ENCODE measurements around the gene KDM4F. TPM values are rescaled to one million over a fixed set of nuclear protein-coding genes. Genes with fewer than 3 reads are reported as not detected.

The KDM4F gene
- total RNA-seq, 1 donor from 2014 or later = not detected

DNA sequence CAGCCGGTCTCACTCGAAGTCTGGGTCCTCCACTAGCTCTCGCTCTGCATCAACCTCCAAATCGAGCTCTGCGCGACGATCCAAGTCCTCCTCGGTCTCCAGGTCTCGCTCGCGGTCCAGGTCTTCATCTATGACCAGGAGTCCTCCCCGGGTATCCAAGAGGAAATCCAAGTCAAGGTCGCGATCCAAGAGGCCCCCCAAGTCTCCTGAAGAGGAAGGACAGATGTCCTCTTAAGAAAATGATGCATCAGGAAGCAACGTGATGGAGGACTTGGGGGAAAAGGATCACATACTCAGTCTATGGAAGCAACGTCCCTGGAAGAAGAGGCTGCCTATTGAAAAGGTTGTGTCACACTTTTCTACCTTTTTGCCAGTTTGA, 18.6 kb downstream of the KDM4F start:
- no peak for TF ChIP-seq CTCF (IDR thresholded peaks at IDR 0.05)
- H3K4me3 Mint-ChIP-seq (ENCODE audit: unreplicated experiment) = peak overlapping the region; percentile 92
- H3K9me3 Mint-ChIP-seq (ENCODE audit: unreplicated experiment) = no peaks in the 10 kb centered on the region
- H3K27ac Mint-ChIP-seq (ENCODE audit: unreplicated experiment) = peak overlapping the region; percentile 95
- DNase-seq (ENCODE audit: extremely low spot score, unreplicated experiment) = no peak
- H3K36me3 Mint-ChIP-seq (ENCODE audit: unreplicated experiment) = peaks cover 17% of the 10 kb centered on the region
- peaks cover 3% of the 10 kb centered on the region for H3K27me3 Mint-ChIP-seq (ENCODE audit: unreplicated experiment)
- H3K4me1 Mint-ChIP-seq (ENCODE audit: unreplicated experiment) = peaks cover 24% of the 10 kb centered on the region

GRCh38 chr11:95068549-95068948, 19.3 kb downstream of the KDM4F start:
- Mint-ChIP-seq H3K4me3 (ENCODE audit: unreplicated experiment) (peak overlapping the region; percentile 92), H3K36me3 (ENCODE audit: unreplicated experiment) (peaks cover 17% of the 10 kb centered on the region), H3K27me3 (ENCODE audit: unreplicated experiment) (no peaks in the 10 kb centered on the region), H3K4me1 (ENCODE audit: unreplicated experiment) (peaks cover 26% of the 10 kb centered on the region), H3K27ac (ENCODE audit: unreplicated experiment) (peak overlapping the region; percentile 95), H3K9me3 (ENCODE audit: unreplicated experiment) (no peaks in the 10 kb centered on the region)
- TF ChIP-seq CTCF (IDR thresholded peaks at IDR 0.05) = no peak
- no peak for DNase-seq (ENCODE audit: extremely low spot score, unreplicated experiment)

- H3K36me3 Mint-ChIP-seq (ENCODE audit: unreplicated experiment) = peaks cover 17% of the 10 kb centered on the region
- no peak overlapping the region for H3K27ac Mint-ChIP-seq (ENCODE audit: unreplicated experiment)
These were observed 21.2 kb downstream of the KDM4F start for GRCh38 chr11:95070471-95070870.

GRCh38 chr11:95072948-95073347, 23.7 kb downstream of the KDM4F start:
- Mint-ChIP-seq H3K4me1 (ENCODE audit: unreplicated experiment) (peaks cover 62% of the 10 kb centered on the region), H3K9me3 (ENCODE audit: unreplicated experiment) (no peaks in the 10 kb centered on the region), H3K27me3 (ENCODE audit: unreplicated experiment) (no peaks in the 10 kb centered on the region), H3K27ac (ENCODE audit: unreplicated experiment) (no peak overlapping the region), H3K4me3 (ENCODE audit: unreplicated experiment) (no peak overlapping the region), H3K36me3 (ENCODE audit: unreplicated experiment) (peaks cover 17% of the 10 kb centered on the region)
- DNase-seq (ENCODE audit: extremely low spot score, unreplicated experiment) = no peak
- no peak for TF ChIP-seq CTCF (IDR thresholded peaks at IDR 0.05)

More at GRCh38 chr11:95070471-95070870, 21.2 kb downstream of the KDM4F start:
- no peaks in the 10 kb centered on the region for H3K27me3 Mint-ChIP-seq (ENCODE audit: unreplicated experiment)
- peaks cover 45% of the 10 kb centered on the region for H3K4me1 Mint-ChIP-seq (ENCODE audit: unreplicated experiment)
- no peak for TF ChIP-seq CTCF (IDR thresholded peaks at IDR 0.05)
- no peak overlapping the region for H3K4me3 Mint-ChIP-seq (ENCODE audit: unreplicated experiment)
- H3K9me3 Mint-ChIP-seq (ENCODE audit: unreplicated experiment) = no peaks in the 10 kb centered on the region
- no peak for DNase-seq (ENCODE audit: extremely low spot score, unreplicated experiment)

DNA sequence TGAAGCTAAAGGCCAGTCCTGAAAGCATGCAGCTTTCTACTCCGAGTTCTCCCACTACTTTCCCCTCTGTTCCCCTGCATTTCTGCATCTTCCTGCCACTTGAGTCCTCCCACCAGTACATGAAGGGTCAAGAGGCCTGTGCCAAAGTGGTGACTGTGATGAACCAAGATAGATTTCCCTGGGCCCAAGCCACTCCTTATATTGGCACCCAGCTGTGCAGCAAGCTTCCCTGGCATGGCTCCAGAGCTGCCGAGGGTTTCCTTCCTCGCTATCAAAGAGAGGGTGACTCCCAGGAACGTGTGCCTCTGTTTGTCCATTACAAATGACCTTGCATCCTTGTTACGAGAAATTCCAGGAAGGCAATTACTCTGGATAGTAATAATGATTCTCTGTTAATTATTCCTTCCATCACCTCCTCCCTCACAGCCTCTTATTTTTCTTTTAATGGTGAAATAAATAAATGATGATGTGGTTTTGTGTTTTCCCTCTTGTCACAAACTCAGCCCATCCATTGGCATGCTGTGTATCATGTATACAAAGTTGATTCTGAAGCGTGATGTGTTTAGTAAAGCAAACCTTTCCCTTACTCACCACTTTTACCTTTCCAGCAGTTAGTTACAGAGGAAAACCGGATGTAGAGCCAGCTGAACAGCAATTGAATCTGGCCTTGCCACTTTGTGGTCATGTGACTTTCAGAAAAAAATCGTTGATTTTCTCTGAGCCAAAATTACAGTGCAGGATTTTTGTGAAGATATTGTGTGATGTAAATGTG, 25.8 kb downstream of the KDM4F start:
- no peaks in the 10 kb centered on the region for H3K9me3 Mint-ChIP-seq (ENCODE audit: unreplicated experiment)
- H3K4me3 Mint-ChIP-seq (ENCODE audit: unreplicated experiment) = no peak overlapping the region
- peak overlapping the region; percentile 91 for H3K27ac Mint-ChIP-seq (ENCODE audit: unreplicated experiment)
- no peaks in the 10 kb centered on the region for H3K27me3 Mint-ChIP-seq (ENCODE audit: unreplicated experiment)
- H3K4me1 Mint-ChIP-seq (ENCODE audit: unreplicated experiment) = peaks cover 72% of the 10 kb centered on the region
- no peak for DNase-seq (ENCODE audit: extremely low spot score, unreplicated experiment)
- H3K36me3 Mint-ChIP-seq (ENCODE audit: unreplicated experiment) = peaks cover 11% of the 10 kb centered on the region
- TF ChIP-seq CTCF (IDR thresholded peaks at IDR 0.05) = no peak

All from osteocyte (in vitro differentiated cells).